ENCODE results near the gene SKA2.

The SKA2 gene

GRCh38 chr17:59111539-59111938 lies 43.4 kb downstream of the SKA2 start:
- no peaks in the 10 kb centered on the region for H3K27me3 ChIP-seq (replicated peaks)
- TF ChIP-seq CTCF (IDR thresholded peaks at IDR 0.05; ENCODE audit: low read depth, low read length, missing control alignments) = no peak
- no peak overlapping the region for H3K27ac ChIP-seq
- in situ Hi-C loops (cut with HindIII; ENCODE audit: low pct_ligation_motif_present, low sequenced_read_pairs) = no loop called here
- no peak for DNase-seq
- no peak overlapping the region for H3K4me3 ChIP-seq (ENCODE audit: low read depth, low read length)
- peaks cover 10% of the 10 kb centered on the region for H3K36me3 ChIP-seq (replicated peaks)

GRCh38 chr17:59110973-59111372 lies 44.0 kb downstream of the SKA2 start:
- Histone ChIP-seq H3K4me3 (ENCODE audit: low read depth, low read length) (no peak overlapping the region), H3K27ac (no peak overlapping the region), H3K27me3 (replicated peaks) (no peaks in the 10 kb centered on the region), H3K36me3 (replicated peaks) (peaks cover 10% of the 10 kb centered on the region)
- in situ Hi-C loops (cut with HindIII; ENCODE audit: low pct_ligation_motif_present, low sequenced_read_pairs) = no loop called here
- DNase-seq = no peak
- no peak for TF ChIP-seq CTCF (IDR thresholded peaks at IDR 0.05; ENCODE audit: low read depth, low read length, missing control alignments)

GRCh38 chr17:59108400-59109102 lies 46.4 kb downstream of the SKA2 start:
- Histone ChIP-seq H3K4me3 (ENCODE audit: low read depth, low read length) (no peak overlapping the region), H3K36me3 (replicated peaks) (peaks cover 4% of the 10 kb centered on the region), H3K27me3 (replicated peaks) (no peaks in the 10 kb centered on the region), H3K27ac (no peak overlapping the region)
- DNase-seq = no peak
- in situ Hi-C loops (cut with HindIII; ENCODE audit: low pct_ligation_motif_present, low sequenced_read_pairs) = no loop called here
- TF ChIP-seq CTCF (IDR thresholded peaks at IDR 0.05; ENCODE audit: low read depth, low read length, missing control alignments) = no peak

- peak overlapping the region; percentile 75 for H3K27ac ChIP-seq
These were observed 47.7 kb downstream of the SKA2 start for GRCh38 chr17:59107306-59107670.

GRCh38 chr17:59106463-59107305 lies 48.3 kb downstream of the SKA2 start, which contains the start of gene TRIM37:
TSS of gene TRIM37 (minus strand) at chr17:59106880. CDS start at chr17:59106461, 419 bp downstream.
- Histone ChIP-seq H3K27ac (peak within 1 kb of the TSS; percentile 96), H3K36me3 (replicated peaks) (peaks cover 6% of the 10 kb centered on the region), H3K27me3 (replicated peaks) (no peaks in the 10 kb centered on the region), H3K4me3 (ENCODE audit: low read depth, low read length) (peak within 1 kb of the TSS; percentile 88)
- peak; percentile 98 for DNase-seq
- in situ Hi-C loops (cut with HindIII; ENCODE audit: low pct_ligation_motif_present, low sequenced_read_pairs) = no loop called here
- no peak for TF ChIP-seq CTCF (IDR thresholded peaks at IDR 0.05; ENCODE audit: low read depth, low read length, missing control alignments)

More at GRCh38 chr17:59107306-59107670, 47.7 kb downstream of the SKA2 start:
- no peaks in the 10 kb centered on the region for H3K27me3 ChIP-seq (replicated peaks)
- in situ Hi-C loops (cut with HindIII; ENCODE audit: low pct_ligation_motif_present, low sequenced_read_pairs) = no loop called here
- no peak for DNase-seq
- H3K36me3 ChIP-seq (replicated peaks) = peaks cover 6% of the 10 kb centered on the region
- peak overlapping the region; percentile 88 for H3K4me3 ChIP-seq (ENCODE audit: low read depth, low read length)
- no peak for TF ChIP-seq CTCF (IDR thresholded peaks at IDR 0.05; ENCODE audit: low read depth, low read length, missing control alignments)
